GM21526 (cell line): ENCODE results near the gene TUT4.

Source experiments
- ATAC-seq: cut with Tn5 transposase; IDR thresholded peaks from one replicate; pipeline ENCODE4 v1.9.1; 2021; ENCODE audit warnings: moderate library complexity; ENCODE audit not compliant: unreplicated experiment, low FRiP score

The TUT4 gene, protein sequence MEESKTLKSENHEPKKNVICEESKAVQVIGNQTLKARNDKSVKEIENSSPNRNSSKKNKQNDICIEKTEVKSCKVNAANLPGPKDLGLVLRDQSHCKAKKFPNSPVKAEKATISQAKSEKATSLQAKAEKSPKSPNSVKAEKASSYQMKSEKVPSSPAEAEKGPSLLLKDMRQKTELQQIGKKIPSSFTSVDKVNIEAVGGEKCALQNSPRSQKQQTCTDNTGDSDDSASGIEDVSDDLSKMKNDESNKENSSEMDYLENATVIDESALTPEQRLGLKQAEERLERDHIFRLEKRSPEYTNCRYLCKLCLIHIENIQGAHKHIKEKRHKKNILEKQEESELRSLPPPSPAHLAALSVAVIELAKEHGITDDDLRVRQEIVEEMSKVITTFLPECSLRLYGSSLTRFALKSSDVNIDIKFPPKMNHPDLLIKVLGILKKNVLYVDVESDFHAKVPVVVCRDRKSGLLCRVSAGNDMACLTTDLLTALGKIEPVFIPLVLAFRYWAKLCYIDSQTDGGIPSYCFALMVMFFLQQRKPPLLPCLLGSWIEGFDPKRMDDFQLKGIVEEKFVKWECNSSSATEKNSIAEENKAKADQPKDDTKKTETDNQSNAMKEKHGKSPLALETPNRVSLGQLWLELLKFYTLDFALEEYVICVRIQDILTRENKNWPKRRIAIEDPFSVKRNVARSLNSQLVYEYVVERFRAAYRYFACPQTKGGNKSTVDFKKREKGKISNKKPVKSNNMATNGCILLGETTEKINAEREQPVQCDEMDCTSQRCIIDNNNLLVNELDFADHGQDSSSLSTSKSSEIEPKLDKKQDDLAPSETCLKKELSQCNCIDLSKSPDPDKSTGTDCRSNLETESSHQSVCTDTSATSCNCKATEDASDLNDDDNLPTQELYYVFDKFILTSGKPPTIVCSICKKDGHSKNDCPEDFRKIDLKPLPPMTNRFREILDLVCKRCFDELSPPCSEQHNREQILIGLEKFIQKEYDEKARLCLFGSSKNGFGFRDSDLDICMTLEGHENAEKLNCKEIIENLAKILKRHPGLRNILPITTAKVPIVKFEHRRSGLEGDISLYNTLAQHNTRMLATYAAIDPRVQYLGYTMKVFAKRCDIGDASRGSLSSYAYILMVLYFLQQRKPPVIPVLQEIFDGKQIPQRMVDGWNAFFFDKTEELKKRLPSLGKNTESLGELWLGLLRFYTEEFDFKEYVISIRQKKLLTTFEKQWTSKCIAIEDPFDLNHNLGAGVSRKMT (N-terminal part only)

DNA sequence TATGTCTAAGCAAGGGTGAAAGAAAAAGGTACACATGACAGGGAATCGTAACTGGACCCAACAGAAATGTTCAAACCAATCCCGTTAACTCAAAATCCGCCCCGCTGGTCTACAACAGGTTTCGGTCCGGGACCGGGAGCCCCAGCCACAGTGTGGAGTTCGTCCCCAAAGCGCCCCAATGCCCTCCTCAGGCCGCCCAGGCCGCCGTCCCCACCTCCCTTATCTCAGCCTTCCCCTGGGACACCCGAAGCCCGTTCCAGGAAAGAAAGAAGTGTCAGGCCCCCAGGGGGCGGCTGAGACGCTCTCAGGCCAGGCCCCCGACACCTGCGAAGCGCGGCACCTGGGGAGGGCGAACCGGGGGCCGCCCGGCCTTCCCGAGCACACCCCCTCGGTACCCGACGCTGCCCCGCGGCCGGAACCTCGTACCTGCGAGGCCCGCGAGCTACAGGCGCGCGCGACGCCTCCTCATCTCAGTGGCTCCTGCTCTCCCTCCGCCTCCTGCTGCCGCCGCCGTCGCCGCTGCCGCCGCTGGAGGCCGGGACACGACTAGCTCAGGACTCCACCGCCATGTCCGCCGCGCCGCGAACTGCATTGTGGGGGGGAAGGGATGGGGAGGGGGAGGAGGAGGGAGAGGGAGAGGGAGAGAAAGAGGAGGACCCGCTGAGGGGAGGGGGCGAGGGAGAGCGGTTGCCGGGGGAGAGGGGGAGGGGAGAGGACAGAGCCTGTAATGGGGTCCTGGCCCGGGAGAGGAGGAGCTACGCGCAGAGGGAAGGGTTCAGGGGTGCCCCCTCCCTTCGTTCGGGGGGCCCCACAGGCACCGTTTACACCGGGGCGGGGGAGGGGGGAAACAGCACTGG, at the start of gene TUT4:
TUT4 (minus strand) TSS at position 588 of the 857 bp plus-strand sequence. CDS start 26,812 bp downstream, outside the sequence.
- ATAC-seq = peak; percentile 31

DNA sequence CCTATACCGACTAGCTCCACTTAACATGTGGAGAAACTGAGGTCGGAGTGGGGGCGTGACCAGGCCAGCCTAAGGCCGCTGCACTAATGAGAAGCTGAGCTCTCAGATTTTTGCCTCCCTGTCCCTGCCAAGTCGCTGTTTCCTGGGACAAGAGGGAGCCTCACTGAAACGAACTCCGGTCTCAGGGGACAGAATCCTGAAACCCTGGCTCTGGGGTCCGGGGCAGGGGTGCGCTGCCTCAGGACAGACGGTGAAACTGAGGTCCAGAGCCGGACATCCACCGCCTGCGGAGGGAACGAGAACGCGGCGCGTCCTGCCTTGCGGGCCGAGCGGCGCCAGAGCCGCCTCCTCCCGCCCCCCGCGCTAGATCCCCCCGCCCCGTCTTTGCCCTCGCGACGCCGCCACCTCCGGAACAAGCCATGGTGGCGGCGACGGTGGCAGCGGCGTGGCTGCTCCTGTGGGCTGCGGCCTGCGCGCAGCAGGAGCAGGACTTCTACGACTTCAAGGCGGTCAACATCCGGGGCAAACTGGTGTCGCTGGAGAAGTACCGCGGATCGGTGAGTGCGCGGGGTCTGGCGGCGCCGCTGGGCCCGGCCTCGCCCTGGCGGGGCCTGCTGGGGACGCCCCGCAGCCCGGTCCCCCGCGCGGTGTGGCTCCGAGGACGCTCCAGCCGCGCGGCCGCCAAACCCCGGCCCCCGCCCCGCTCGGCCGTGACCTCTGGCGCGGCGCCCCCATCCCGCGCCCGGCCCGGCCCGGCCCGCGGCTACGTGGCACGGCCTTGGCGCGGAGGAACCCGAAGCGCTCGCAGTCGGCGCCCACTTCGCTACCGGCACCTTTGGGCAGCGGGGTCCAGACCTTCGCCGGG, 49.3 kb upstream of the TUT4 start, which contains the start of gene GPX7:
GPX7 (plus strand) TSS at position 381 of the 865 bp plus-strand sequence; CDS start at position 420, 39 bp downstream.
- no peak for ATAC-seq

- no peak for ATAC-seq
These were observed 48.6 kb upstream of the TUT4 start for GRCh38 chr1:52601519-52601918.

DNA sequence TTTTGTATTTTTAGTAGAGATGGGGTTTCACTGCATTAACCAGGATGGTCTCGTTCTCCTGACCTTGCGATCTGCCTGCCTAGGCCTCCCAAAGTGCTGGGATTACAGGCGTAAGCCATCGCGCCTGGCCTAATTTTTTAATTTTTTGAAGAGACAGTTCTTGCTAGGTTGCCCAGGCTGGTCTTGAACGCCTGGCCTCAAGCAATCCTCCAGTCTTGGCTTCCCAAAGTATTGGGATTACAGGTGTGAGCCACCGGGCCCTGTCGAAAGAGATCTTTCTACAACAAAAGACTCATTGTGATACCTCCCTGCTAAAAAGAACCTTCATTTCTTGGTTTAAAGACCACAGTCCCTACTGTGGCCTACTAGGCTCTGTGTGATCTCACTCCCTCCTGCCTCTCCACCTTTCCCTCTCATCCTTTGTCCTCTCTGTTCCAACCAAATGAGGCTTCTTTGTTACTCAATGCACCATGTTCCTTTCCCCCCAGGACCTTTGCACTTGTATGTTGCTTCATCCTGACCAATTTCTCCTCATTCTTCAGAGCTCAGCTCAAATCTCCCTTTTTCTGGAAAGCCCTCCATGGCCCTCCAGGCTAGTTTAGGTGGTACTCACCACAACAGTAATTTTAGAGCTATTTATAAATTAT, 47.8 kb upstream of the TUT4 start:
- ATAC-seq = no peak

GRCh38 chr1:52599236-52599635, 46.3 kb upstream of the TUT4 start:
- ATAC-seq = no peak

DNA sequence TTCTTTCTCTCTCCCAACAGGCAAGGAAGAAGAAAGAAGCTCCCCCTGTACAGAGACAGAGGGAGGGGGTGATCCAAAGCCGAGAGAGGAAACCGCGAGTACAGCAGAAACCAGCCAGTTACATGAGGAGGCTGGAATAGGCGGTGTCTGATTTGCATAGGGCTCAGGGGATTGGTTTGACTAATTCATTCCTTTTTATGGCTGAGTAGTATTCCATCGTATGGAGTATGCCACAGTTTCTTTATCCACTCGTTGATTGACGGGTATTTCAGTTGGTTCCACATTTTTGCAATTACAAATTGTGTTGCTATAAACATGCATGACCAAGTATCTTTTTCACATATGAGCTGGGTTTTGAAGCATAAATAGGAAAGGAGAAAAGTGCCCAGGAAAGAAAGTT, 45.8 kb upstream of the TUT4 start:
- no peak for ATAC-seq

DNA sequence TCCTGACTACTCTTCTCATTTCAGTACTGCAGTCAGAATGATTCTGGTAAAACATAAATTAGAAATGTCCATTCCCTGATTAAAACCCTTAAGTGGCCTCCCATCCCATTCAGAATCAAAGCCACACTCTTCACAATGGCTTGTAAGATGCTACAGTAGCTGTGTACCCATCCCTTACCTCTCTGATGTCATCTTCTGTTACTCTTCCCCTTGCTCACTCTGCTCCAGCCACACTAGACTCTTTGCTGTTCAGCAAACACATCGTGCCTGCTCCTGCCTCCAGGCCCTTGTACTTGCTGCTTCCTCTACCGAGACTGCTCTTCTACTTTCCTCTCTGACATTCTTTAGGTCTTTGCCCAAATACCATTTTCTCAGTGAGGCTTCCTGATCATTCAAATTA, 45.0 kb upstream of the TUT4 start:
- no peak for ATAC-seq

GRCh38 chr1:52595061-52595460, 42.2 kb upstream of the TUT4 start:
- ATAC-seq = no peak

DNA sequence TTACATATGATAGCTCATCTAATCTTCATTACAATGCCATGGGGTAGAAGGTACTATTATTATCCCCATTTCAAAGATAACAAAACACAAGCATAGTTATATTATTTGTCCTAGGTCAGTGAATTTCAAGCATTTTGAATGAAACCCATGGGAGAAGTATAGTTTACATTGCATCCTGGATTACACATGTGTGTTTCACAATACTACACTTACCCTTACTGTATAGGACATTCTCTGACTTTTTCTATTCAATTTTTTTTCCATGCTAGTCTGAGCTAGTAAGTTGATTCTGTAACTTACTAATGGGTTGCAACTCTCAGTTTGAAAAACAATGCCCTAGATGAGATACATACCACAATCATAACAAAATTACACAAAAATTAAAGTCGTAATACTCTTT, 40.6 kb upstream of the TUT4 start:
- ATAC-seq = no peak

- no peak for ATAC-seq
These were observed 39.9 kb upstream of the TUT4 start for GRCh38 chr1:52592637-52593323.

DNA sequence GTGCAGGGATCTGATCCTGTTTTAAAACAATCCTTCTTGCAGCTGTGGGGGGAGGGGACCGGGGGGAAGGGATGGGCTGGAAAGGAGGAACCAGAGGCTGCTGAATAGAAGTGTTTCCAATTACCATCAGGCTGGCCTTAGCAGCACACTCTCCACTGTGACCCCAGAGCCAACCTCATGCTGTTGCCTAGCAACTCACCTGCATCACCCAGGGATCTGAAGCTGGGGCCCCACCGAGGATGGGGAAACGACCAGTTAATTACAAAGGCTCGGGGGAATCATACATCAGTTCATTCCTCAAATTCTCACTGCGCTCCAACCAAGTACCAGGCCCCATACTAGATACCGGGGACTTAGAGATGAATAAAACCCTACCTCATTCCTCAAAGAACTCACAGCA, 37.4 kb upstream of the TUT4 start:
- no peak for ATAC-seq

DNA sequence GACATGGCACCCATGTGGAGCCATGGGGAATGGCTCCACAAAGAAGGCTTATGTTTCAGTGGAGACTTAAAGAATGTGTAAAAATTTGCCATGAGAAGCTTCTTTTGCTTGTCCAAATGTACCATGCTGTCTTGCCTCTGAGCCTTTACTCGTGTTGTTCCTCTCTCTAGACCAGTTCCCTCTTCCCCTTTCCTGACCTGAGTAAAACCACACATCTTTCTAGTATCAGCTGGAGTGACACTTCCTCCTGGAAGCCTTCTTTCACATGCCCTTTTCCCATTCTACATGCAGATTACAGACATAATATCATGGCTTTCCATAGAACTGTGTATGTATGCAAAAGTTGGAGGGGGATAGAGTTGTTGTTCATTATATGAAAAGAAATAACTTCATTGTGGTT, 35.6 kb upstream of the TUT4 start:
- ATAC-seq = no peak

- no peak for ATAC-seq
These were observed 35.1 kb upstream of the TUT4 start for GRCh38 chr1:52588027-52588426.

DNA sequence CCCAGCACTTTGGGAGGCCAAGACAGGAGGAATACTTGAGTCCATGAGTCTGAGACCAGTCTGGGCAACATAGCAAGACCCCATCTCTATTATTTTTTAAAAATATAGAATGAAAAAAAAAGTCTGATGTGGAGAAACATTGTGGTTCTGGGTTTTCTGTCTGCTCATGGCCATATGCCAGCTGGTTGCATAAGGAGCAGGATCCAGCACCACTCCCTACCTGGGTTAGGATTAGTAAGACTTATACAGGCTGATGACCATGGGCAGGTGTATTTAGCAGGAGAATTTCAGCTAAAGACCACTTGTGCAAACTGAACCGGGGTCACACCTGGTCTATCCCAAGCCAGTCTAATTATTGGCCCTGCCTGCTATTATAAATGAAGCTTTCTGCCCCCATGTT, 32.6 kb upstream of the TUT4 start:
- ATAC-seq = no peak

DNA sequence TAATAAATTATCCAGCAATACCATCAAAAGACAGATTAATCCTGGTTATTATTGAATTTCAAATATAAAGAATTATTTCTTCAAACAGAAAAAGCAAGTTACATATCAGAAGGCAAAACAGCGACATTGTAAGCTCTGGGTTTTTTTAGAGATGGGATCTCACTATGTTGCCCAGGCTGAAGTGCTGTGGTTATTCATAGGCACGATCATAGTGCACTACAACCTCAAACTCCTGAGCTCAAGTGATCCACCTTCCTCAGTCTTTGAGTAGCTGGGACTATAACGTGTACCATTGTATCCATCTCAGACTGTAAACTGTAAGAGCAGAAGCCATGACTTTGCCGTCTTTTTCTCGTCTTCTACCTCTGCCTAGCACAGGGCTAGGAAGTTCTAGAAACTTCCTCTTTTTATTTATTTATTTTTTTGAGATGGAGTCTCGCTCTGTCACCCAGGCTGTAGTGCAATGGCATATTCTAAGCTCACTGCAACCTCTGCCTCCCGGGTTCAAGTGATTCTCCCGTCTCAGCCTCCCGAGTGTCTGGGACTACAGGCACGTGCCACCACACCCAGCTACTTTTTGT, 29.3 kb upstream of the TUT4 start:
- no peak for ATAC-seq

DNA sequence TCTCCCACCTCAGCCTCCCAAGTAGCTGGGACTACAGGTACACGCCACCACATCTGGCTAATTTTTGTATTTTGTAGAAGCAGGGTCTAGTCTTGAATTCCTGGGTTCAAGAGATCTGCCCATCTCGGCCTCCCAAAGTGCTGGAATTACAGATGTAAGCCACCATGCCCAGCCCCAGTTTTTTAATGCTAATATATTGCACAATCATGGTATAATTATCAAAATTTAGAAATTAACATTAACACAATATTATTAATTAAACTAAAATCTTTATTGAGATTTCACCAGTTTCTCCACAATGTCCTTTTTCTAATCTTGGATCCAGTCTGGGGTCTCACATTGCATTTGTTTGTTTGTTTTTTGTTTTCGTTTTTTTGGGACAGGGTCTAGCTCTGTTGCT, 27.4 kb upstream of the TUT4 start:
- no peak for ATAC-seq

DNA sequence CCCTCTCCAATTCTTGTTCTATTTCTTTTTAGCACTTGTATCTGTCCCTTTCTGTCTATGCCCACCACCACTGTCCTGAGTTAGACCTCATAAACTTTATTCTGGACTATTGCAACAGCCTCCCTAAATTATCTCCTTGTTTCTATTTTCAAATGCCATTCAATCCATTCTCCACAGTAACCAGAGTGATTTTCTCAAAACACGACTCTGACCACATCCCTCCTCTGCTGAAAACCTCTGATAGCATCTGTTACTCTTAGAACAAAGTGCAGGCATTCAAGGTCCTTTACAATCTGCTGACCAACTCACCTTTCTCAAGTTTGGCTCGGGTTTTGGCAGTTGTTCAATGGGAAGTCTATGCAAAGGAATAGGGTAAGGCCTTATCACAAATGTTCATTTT, 26.5 kb upstream of the TUT4 start:
- ATAC-seq = no peak
